ENCODE results near the gene TUT4.
"Not testable (repeated sequence)": the region's sequence is repeated elsewhere in the genome, so short reads cannot be mapped to it uniquely, and the experiment has no call there.

Gene TUT4

GRCh38 chr1:52552505-52553361 lies at the start of gene TUT4:
TUT4 (minus strand) TSS chr1:52553092; CDS start chr1:52526280, 26,812 bp downstream.
- DNase-seq (ENCODE audit: low read depth in 2 of 2): peak; percentile 60 to 68

- peak; percentile 28 to 36 for DNase-seq (ENCODE audit: low read depth in 2 of 2)
Observed at GRCh38 chr1:52601991-52602855, 49.3 kb upstream of the TUT4 start, which contains the start of gene GPX7. GPX7 (plus strand) TSS chr1:52602371; CDS start chr1:52602410, 39 bp downstream.

DNA sequence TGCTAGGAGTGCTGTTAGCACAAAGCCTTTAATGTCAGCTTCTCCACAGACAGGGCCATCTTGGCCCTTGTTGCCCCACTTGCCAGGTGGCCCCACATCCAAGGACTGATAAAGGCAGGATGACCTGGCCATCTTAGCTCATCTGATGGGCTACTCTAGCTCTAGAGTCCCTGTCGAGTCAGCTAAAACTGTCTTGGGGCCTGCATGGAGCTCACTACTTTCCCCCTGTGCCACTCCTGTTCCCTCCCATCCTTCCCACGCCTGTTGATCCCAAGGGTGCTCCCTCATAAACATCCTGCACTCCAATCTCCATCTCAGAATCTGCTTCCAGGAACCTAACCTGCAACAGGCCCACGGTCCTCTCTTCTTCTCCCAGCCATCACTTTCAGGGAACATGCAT lies 48.6 kb upstream of the TUT4 start:
- no peak for DNase-seq (ENCODE audit: low read depth in 2 of 2)

DNA sequence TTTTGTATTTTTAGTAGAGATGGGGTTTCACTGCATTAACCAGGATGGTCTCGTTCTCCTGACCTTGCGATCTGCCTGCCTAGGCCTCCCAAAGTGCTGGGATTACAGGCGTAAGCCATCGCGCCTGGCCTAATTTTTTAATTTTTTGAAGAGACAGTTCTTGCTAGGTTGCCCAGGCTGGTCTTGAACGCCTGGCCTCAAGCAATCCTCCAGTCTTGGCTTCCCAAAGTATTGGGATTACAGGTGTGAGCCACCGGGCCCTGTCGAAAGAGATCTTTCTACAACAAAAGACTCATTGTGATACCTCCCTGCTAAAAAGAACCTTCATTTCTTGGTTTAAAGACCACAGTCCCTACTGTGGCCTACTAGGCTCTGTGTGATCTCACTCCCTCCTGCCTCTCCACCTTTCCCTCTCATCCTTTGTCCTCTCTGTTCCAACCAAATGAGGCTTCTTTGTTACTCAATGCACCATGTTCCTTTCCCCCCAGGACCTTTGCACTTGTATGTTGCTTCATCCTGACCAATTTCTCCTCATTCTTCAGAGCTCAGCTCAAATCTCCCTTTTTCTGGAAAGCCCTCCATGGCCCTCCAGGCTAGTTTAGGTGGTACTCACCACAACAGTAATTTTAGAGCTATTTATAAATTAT lies 47.8 kb upstream of the TUT4 start:
- no peak for DNase-seq (ENCODE audit: low read depth in 2 of 2)

GRCh38 chr1:52599236-52599635 lies 46.3 kb upstream of the TUT4 start:
- DNase-seq (ENCODE audit: low read depth in 2 of 2): no peak

- no peak for DNase-seq (ENCODE audit: low read depth in 2 of 2)
Observed at GRCh38 chr1:52598729-52599128, 45.8 kb upstream of the TUT4 start.

GRCh38 chr1:52597912-52598311 lies 45.0 kb upstream of the TUT4 start:
- DNase-seq (ENCODE audit: low read depth in 2 of 2): no peak

GRCh38 chr1:52595061-52595460 lies 42.2 kb upstream of the TUT4 start:
- no peak for DNase-seq (ENCODE audit: low read depth in 2 of 2)

GRCh38 chr1:52593495-52593894 lies 40.6 kb upstream of the TUT4 start:
- no peak for DNase-seq (ENCODE audit: low read depth in 2 of 2)

DNA sequence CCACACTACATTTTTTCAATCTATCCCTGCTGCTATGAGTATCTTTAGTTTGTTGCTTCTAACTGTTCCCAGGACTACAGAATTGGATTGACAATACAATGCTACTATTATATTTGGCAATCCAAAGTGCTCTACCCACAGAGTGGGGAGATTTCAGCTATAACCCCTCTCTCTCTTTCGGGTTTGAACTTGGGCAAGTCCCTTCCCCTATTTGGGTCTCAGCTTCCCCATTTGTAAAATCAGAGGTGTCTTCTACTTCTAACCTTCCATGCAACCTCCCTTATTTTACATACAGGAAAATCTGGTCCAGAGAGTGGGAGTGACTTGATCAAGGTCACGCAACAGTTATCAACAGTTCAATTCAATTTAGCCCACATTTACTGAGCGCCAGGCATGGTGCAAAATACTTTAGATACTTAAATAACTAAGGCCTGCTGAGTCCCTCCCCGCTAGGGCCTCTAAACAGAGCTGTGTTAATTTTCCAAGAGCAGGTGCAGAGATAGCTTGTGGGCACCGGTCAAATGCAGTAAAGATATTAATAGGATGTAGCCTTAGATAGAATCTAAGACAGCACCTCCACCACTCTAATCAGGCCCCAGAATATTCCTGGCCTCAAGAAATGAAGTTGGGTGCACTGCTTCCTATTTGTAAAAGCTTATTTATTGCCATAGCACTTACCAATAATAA lies 39.9 kb upstream of the TUT4 start:
- no peak for DNase-seq (ENCODE audit: low read depth in 2 of 2)

DNA sequence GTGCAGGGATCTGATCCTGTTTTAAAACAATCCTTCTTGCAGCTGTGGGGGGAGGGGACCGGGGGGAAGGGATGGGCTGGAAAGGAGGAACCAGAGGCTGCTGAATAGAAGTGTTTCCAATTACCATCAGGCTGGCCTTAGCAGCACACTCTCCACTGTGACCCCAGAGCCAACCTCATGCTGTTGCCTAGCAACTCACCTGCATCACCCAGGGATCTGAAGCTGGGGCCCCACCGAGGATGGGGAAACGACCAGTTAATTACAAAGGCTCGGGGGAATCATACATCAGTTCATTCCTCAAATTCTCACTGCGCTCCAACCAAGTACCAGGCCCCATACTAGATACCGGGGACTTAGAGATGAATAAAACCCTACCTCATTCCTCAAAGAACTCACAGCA lies 37.4 kb upstream of the TUT4 start:
- no peak for DNase-seq (ENCODE audit: low read depth in 2 of 2)

GRCh38 chr1:52588535-52588934 lies 35.6 kb upstream of the TUT4 start:
- no peak for DNase-seq (ENCODE audit: low read depth in 2 of 2)

GRCh38 chr1:52588027-52588426 lies 35.1 kb upstream of the TUT4 start:
- DNase-seq (ENCODE audit: low read depth in 2 of 2): no peak

- DNase-seq (ENCODE audit: low read depth in 2 of 2): no peak
Observed at GRCh38 chr1:52585474-52585873, 32.6 kb upstream of the TUT4 start.

DNA sequence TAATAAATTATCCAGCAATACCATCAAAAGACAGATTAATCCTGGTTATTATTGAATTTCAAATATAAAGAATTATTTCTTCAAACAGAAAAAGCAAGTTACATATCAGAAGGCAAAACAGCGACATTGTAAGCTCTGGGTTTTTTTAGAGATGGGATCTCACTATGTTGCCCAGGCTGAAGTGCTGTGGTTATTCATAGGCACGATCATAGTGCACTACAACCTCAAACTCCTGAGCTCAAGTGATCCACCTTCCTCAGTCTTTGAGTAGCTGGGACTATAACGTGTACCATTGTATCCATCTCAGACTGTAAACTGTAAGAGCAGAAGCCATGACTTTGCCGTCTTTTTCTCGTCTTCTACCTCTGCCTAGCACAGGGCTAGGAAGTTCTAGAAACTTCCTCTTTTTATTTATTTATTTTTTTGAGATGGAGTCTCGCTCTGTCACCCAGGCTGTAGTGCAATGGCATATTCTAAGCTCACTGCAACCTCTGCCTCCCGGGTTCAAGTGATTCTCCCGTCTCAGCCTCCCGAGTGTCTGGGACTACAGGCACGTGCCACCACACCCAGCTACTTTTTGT lies 29.3 kb upstream of the TUT4 start:
- DNase-seq (ENCODE audit: low read depth in 2 of 2): no peak

- DNase-seq (ENCODE audit: low read depth in 2 of 2): no peak
Observed at GRCh38 chr1:52580283-52580682, 27.4 kb upstream of the TUT4 start.

GRCh38 chr1:52579415-52579814 lies 26.5 kb upstream of the TUT4 start:
- DNase-seq (ENCODE audit: low read depth in 2 of 2): no peak

DNA sequence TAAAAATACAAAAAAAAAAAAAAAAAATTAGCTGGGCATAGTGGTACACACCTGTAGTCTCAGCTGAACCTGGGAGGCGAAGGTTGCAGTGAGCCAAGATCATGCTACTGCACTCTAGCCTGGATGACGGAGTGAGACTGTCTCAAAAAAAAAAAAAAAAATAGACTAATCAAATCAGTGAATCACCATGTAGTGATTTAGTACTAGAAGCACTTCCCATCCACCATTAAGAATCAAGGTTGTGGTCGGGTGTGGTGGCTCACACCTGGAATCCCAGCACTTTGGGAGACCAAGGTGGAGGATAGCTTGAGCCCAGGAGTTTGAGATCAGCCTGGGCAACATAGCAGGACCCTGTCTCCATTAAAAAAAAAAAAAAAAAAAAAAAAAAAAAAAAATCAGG lies 25.2 kb upstream of the TUT4 start:
- DNase-seq (ENCODE audit: low read depth in 2 of 2): not testable (repeated sequence)

DNA sequence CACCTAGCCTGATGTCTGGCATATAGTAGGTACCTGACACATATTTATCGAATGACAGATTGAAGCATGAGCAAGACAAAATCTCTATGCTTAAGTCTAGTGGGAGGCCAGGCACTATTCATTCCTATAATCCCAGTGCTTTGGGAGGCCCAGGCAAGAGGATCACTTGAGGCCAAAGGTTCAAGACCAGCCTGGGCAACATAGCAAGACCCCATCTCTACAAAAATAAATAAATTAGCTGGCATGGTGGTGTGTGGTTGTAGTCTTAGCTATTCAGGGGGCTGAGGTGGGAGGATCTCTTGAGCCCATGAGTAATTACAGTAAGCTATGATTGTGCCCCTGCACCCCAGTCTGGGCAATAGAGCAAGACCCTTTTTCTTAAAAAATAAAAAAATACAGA lies 23.2 kb upstream of the TUT4 start:
- DNase-seq (ENCODE audit: low read depth in 2 of 2): no peak

GRCh38 chr1:52574594-52574993 lies 21.7 kb upstream of the TUT4 start:
- no peak for DNase-seq (ENCODE audit: low read depth in 2 of 2)

DNA sequence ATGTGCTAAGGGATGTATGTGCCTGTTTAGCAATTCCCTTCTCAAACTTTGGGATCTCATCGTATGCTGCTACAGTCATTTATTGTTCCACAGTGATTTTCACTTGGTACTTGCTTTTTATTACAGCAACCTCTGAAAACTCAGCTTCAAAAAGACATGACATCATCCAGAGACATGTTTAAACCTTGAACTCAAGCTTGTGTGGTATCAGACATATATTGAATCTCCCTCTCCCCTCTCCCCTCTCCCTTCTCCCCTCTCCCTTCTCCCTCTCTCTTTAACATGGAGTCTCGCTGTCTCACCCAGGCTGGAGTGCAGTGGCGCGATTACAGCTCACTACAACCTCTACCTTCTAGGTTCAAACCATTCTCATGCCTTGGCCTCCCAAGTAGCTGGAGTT lies 19.5 kb upstream of the TUT4 start:
- no peak for DNase-seq (ENCODE audit: low read depth in 2 of 2)
